Stimulated activated CD4-positive, alpha-beta T cell treated with anti-CD3 and anti-CD28 coated beads, Interleukin-1b, Interleukin-23, amount 100 ng/mL, for 48 hours (primary cell): ENCODE data around the gene TBC1D19.

Experiments used
- DNase-seq: peaks from one replicate; pipeline ENCODE4 v3.0.0-alpha.2; 2020

TBC1D19 gene

DNA sequence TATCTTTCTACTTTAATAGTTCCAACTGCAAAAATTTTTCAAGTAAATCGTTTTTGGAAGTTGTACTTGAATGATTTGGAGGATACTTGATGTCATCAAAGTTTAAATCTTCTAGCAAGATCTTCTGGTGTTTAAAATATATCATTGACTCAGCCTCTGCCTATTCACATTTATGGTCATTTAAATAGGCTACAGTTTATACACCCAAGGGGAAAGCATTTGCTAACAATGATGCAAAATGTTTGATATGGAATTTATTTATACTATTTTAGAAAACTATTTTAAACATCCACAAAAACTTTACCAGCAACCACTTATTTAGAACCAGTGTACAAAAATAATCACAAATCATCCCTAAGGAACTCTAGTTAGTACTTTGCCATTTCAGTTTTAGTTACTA lies 153.5 kb downstream of the TBC1D19 start:
- no peak for DNase-seq

DNA sequence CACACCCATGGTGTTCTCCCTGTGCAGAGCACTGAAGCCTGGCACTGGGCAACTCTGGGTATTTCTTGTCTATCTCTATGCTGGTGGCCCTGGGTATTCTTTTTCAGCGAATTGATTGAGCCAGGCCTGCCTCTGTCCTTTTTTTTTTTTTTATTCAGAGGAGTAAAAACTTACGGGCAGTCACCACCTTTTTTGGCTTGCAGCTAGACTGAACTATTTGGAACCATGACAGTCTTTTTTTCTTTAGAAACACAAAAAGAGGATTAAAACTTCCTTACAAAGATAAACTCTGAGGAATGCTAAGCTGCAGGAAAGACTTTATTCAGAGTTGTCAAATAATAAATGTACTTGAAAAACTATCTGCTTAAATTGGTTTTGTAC lies 157.6 kb downstream of the TBC1D19 start:
- no peak for DNase-seq

DNA sequence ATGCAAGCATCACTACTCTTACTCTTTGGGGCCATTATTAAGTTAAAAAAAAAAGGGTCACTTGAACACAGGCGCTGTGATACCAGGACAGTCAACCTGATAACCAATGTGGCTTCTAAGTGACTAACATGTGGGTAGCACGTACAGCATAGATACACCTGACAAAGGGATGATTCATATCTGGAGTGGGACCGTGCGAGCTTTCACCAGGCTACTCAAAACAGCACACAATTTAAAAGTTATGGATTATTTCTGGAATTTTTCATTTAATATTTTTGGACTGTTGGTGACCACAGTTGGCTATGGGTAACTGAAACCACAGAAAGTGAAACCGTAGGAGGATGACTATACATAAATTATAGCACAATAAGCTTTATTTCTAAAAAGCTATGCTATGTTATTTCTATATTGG lies 162.9 kb downstream of the TBC1D19 start:
- DNase-seq: peak; percentile 65

DNA sequence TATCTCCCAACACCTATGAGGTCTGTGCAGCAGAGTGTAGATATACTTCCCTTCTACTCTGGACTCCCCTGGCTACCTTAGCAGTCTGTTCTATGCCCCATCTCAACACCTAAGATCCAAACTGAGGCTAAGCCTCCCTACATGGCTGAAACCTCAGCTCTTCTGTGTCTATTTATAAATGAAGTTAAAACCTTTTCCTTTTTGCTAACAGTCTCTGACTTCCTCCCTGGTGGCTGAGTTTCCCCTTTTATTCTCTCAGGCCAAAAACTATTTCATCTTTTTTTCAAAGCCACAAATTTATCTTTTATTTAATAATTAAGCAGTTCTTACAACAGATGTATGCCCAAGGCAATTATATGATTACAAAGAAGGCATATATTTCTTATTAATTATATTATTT lies 164.9 kb downstream of the TBC1D19 start:
- no peak for DNase-seq

DNA sequence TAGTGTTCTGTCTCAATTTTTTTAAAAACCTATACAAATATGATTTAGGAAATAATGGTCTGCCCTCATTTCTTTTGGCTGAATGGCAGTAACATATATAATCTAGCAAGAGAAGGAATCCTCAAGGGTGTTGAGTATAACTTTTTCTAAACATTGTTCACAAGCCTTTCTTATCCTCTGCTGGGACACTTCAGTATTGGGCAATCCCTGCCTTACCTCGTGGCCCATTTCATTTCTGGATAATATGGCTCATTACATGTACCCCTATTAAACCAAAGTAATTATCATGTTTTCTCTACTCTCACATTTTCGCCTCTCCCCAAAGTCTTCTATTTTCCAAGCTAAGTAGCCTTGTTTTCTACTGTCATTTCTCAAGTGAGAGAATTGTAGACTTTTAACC lies 166.0 kb downstream of the TBC1D19 start:
- DNase-seq: no peak

DNA sequence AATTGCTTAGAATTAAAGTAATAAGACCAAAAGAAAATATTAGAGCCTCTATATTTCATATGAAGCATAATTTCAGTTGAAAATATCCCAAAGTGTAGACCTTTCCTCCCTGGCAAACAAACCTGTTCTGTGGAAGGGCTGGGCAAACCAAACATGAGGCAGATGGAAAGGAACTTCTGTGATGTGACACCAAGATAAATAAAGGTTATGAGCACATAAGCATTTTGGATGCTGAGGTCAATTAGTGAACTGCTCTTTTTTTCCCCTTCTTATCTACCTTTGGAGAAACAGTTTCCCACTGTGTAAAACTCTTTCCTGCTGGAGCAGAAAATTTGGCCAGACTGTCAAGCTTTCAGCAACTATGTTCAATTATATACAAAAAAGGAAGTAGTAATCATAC lies 167.1 kb downstream of the TBC1D19 start:
- no peak for DNase-seq

DNA sequence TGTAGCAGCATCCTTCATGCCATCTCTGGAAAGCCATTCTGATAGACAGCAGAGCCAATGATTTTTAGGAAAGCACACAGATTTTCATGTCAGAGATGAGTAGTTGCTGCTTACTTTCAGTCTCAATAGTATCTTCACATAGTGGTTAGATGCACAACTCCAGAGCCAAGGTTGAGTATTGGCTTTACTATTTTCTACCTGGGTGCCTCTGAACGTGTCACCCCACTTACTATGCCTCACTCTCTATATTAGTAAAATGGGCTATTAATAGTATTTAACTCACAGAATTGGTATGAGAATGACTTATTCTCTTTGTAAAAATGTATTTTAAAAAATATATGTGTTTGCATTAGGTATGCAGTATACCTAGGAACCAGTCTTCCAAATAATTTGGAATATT lies 168.0 kb downstream of the TBC1D19 start:
- DNase-seq: peak; percentile 18

DNA sequence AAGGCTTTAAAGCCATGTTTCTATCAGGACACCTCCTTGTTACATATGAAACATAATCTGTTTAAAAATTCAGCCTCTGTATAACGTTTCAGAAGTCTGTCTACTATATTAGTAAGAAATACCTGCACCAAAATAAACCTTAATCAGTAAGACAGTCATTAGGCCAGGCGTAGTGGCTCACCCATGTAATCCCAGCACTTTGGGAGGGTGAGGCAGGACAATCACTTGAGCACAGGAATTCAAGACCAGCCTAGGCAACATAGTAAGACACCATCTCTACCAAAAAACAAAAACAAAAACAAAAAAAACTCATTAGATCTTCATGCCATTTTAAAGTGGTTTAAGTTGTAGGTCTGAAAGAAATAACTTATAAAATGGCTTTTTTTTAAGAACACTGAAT lies 169.3 kb downstream of the TBC1D19 start:
- no peak for DNase-seq

DNA sequence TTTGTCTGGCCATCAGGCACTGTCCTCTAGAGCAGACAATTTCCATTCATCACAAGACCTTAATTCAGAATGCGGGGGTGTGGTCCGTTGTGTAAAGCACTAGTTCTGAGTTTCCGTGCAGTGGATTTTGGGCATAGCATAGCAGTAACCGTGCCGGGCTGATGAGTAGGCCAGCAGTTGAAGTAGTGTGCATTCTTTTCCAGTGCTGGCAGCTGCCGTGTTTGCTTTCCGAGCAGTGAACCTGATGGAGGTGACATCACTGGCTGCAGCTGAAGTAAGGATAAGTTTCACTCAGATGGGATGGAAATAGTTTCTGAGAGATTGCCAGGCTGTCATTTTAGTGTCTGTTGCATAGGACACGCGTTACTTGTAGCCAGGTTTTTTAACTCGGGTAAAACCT lies 169.7 kb downstream of the TBC1D19 start:
- DNase-seq: no peak

DNA sequence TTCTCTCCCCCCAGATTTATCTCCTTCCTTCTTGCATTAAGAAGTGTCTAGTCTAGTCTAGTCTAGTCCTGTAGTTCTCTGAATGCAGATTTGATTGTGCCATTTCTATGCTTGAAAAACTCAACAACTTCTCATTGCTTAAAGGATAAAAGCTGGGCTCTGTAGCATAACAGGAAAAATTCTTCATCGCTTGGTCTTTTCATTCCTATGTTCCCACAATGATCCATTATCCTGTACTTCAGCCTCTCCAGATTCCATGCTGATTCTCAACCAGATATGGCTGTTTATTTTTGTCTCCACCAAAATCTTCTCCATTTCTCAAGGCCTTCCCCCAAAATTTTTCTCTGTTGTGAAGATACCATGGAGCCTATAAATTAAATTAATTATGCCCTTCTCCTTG lies 173.9 kb downstream of the TBC1D19 start:
- DNase-seq: no peak

DNA sequence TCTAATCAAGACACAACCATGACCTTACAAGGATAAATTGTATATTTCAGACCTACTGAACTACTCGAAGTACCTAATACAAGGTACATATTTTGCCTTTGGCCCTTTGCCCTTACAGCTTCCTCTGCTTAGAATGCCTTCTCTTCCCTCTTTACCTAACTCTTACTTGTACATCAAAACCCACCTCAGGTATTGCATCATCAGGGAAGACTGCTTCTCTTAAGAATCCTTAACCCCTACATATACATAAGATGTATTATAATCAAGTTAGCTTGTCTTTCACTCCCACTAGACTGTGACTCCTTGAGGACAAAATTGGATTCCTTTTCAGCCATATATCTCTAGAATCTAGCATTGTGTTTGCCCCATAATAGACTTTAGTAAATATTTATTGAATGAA lies 175.0 kb downstream of the TBC1D19 start:
- DNase-seq: no peak

DNA sequence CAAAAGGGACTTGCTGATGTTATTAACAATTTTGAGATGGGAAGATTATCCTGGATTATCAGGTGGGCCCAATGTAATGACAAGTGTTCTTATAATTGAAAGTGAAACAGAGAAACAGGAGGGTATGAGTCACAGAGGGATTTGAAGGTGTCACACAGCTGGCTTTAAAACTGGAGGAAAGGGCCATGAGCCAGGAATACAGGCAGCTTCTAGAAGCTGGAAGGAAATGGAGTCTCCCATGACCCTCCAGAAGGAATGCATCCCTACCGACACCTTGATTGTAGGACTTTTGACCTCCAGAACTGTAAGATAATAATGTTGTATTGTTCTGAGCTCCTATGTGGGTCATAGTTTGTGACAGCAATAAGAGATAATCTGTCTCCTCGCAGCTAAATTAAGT lies 178.8 kb downstream of the TBC1D19 start:
- DNase-seq: no peak

DNA sequence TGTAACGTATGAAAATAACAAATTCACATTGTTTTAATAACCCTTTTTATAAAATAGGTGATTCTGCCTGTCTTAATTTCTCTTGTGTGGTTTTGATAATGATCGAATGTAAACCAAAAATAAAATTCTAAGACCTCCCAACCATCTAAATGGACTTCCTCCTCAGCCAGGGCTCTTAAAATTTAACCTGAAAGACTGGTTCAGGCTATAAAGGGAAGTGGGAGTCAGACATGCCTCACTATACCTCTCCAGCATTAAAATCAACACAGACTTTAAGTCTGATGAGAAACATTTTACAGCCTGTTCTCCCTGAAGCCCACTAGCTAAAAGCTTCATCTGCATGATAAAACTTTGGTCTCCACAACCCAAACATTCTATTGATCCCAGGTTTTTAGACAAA lies 179.2 kb downstream of the TBC1D19 start:
- no peak for DNase-seq

DNA sequence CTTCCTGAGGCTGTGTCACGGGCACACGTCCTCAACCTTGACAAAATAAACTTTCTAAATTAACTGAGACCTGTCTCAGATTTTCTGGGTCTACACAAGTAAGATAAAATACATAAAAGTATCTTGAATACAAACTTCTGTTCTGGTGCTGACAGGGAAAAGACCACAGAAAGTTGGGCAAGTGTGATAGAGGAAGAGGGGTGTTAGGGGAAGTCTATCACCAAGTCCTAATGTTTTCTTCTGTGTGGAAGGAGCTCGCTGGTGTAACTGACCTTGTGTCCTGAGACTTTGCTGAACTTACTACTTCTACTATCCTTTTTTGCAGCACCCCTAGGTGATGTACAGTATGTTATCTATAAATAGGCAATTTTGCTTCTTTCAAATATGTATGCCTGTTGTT lies 179.8 kb downstream of the TBC1D19 start:
- no peak for DNase-seq

DNA sequence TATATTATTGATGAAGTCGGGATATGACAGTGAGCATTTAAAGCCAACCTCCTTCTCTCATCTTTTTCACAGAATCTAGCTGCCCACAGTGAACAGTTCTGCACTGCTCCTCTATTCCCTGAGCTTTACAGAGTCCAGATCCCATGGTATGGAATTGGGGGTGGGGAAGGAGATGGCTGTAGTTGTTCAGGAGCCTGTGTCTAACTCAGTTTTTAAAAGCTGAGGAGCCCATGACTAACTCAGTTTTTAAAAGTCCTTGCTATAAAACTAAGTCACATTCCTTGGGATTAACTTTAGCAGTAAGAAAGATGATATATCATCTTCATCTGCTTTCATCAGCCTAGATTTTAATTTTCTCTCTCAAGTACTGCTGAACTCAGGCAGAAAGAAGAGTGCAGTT lies 180.3 kb downstream of the TBC1D19 start:
- DNase-seq: no peak

DNA sequence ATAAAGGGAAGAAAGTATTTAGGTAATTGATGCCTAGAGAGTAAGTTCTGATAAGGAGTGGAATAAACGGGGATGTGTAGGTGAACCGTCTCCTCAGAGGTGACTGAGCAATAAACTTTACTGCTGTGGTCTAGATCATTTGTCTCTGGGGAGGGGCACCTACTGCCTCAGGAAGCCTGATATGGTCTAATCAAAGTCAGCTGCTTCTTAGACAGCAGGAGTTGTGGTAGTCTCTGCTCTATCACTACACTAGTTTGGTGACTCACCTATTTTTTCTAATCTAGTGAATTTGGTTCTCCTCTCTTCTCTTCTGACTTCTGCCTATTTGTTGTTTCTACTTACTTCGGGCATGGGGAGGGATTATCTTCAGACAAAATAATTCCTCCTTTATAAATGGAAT lies 181.6 kb downstream of the TBC1D19 start:
- no peak for DNase-seq

DNA sequence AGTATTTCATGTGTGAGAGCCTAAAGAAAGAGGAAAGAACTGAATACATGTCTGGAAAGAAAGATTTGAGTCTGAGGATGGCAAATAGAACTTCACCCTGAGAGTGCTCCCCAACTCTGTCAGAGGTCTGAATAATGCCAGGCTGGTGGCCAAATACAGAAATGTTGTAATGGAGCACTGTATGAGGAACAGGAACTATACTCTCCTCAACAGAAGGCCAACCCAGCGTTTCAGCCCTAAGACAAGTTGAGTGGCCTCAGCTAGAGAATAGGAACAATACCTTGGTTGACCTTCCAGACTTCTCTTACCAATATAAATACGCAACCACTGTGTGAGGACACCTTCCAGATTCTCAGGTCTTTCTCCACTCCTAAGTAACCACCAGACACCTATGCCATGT lies 182.3 kb downstream of the TBC1D19 start:
- no peak for DNase-seq

DNA sequence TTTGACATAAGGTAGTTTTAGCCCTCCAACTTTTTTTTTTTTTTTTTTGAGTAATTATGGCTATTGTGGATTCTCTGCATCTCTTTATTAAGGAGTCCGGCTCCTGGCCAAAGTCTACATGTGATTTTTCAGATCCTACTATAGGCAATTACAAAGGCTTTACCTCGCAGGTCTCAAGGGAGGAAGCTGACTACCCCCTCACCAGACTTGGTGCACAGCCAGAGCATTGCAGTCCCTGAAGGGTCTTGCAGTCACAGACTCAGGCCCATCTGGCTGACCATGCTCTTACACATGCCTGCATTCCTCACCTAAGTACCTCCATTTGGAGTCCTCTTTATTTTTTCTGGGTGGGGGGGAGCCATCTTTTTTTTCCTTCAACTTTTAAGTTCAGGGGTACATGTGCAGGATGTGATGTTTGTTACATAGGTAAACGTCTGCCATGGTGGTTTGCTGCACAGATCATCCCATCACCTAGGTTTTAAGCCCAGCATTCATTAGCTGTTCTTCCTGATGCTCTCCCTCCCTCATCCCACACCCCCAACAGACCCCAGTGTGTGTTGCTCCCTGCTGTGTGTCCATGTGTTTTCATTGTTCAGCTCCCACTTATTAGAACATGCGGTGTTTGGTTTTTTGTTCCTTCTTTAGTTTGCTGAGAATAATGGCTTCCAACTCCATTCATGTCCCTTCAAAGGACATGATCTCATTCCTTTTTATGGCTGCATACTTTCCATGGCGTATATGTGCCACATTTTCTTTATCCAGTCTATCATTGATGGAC lies 188.4 kb downstream of the TBC1D19 start:
- no peak for DNase-seq

DNA sequence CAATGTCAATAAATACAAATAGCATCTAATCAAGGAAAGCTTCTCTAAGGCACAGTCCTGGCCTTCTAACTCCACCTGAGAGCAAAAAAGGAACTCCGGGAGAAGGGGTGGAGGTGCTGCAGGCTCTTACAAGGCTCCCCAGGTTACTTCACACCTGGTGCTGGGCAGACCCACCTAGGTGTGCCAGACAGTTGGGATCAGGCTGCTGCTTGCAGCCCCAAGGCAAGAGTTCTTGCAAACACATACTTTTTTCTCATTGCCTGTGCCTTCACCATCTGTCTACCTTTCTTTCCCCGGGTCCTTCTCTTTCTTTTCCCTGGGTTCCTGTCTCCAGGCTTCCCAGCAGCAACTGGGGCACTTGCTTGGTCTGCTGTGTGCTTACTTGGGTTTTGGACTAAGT lies 195.3 kb downstream of the TBC1D19 start:
- DNase-seq: no peak

DNA sequence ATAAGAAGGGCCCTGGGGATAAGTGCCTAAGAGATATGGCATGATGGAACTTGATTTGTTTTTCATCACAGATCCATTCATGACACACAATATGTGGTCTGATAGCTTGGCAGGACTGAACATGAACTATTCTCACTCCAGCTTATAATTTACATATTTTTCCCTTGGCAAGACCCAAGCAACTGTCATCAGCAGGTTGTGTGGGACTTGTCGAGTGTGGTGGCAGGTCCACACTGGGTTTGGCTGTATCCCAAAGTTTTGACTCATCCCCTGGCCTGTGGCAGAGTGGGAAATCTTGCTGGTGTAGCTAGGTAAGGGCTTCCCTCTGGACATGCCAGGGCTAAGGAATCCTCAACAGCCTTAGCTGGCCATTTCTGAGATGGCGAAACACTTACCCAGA lies 195.8 kb downstream of the TBC1D19 start:
- DNase-seq: no peak

DNA sequence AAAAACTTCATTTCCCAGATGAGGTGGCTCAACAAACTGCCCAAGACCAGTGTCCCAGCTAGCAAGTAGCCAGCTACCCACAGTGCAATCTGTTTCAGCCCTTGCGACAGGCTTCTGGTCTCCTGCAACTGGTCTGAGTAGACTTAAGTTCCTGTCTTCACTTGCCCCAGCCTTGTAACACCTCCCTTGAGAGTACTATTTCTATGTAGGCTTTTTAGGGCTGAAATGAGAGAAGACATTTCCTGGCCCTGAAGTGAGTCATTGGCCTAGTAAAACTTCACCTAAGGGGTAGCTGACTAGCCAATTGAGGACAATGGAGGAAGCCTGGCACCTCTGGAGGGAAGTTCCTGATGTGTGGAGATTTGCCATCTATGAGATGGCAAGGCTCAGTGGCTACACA lies 196.7 kb downstream of the TBC1D19 start:
- no peak for DNase-seq

DNA sequence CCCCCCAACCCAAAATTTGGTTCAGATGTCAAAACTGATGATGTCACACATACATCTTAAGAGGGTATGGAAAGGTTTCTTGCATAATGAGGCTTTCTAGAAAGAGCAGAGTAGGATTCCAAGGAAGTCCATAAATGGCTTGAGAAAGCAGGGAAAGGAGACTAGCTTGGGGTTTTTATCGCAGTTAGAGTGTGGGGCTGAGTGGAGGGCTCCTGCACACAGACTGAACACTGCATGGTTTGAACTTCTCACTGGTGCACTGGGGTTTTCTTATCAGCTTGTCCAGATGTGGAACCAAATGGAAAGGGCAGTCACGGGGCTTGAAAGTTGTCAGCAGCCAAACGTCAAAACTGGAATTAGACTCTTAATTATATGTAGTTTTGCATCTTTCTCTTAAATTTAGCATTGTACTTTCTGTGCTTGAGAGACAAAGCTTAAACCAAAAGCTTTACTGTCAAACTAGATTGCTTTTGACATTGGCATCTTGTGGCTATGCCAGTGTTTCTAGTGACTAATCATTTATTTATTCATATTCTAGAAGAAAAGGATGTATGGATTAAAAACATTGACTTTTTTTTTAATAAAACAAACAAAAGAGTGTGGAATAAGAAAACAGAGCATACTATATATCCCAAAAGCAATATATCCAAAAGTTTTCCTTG lies 198.4 kb downstream of the TBC1D19 start:
- no peak for DNase-seq

DNA sequence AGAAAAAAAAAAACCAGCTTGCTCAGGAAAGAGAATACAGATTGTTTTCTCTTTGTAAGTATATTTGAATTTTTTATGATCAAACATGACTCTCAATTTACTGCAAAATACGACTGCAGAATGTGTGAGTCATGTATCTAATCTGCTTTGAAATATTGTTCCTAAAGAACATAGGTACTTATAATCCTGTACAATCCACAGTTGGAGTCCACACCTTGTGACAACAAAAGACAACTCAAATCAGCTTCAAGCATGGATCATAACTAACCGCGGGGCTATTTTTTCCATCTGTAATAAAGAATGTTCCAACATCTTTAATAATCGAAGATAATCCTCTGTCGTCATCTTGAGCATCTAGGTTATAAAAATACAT lies 198.9 kb downstream of the TBC1D19 start:
- DNase-seq: no peak

DNA sequence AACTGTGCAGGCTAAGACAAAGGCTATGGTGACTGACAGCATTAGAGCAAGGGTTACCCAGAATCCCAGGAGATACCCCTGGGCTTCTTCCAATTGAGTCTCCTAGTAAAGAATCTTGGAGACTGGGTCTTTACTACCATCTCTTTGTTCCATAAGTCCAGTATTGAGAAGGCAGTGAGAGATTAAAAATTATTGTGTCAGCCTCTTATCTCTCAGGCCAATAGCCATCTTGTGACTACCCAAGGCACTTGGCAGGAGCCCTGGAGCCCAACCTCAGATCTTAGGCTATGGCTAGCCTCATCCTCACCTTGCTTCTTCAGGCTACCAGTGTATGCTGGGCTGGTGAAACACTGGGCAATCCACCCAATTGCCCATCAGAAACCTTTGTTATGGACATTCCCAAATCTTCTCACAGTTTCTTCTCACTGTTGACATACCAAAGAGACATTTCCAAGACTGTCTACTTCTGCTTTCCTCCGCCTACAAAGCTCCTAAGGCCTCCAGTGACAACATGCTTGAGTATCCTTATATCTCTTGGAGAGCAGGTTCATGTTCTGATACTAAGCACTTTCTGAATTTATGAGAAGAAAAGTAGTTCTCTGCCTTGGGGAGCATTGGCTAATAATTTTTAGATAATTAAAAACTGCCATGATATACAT lies 200.5 kb downstream of the TBC1D19 start:
- no peak for DNase-seq

DNA sequence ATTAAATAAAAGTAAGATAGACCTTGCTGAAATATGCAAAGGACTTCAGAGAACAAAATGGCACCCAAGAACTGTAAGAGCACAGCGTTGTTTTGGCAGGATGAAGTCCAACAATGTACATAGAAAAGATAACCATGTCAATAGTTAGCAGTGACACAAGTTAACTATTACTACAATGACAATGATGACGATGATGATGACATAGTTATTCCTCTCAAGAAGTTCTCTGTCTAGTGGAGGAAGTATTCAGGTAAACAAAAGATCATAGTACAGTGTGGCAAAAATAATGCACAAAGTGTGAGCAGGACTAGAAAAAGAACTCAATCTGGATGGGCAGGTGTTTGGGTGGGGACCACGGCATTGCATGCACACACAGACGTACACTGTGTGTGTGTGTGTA lies 201.4 kb downstream of the TBC1D19 start:
- DNase-seq: no peak
